ENCODE measurements around the gene PRELID3B. TPM values are rescaled to one million over a fixed set of nuclear protein-coding genes. Genes with fewer than 3 reads are reported as not detected.

The PRELID3B gene
- total RNA-seq, 1 experiment from 2014 or later = 83.4 TPM

- TF ChIP-seq CTCF (conservative IDR thresholded peaks at IDR 0.05; ENCODE audit: low read depth, low read length) = no peak
- no peak for TF ChIP-seq EZH2 (IDR thresholded peaks at IDR 0.05; ENCODE audit: borderline replicate concordance, low read depth, low read length, poor library complexity, severe bottlenecking)
- CTCF ChIA-PET = no interaction called here
- no peak for DNase-seq (ENCODE audit: low spot score)
- no peak overlapping the region for H3K27ac ChIP-seq (ENCODE audit: low read depth, low read length, poor library complexity, severe bottlenecking)
- peaks cover 38% of the 10 kb centered on the region for H3K27me3 ChIP-seq (replicated peaks; ENCODE audit: insufficient read depth, low read depth, low read length, poor library complexity)
- no TSS peak for BruUV-seq (replicated peaks)
- H3K9me3 ChIP-seq (ENCODE audit: low read depth, low read length, poor library complexity, severe bottlenecking) = no peaks in the 10 kb centered on the region
- no peaks in the 10 kb centered on the region for H3K36me3 ChIP-seq (ENCODE audit: insufficient read depth, low read length, poor library complexity, severe bottlenecking)
- no peak overlapping the region for H3K4me3 ChIP-seq (ENCODE audit: low read depth, low read length, poor library complexity, severe bottlenecking)
- H3K4me1 ChIP-seq (ENCODE audit: insufficient read depth, low read length, poor library complexity, severe bottlenecking) = no peaks in the 10 kb centered on the region
- intact Hi-C loops (cut with micrococcal nuclease; ENCODE audit: unreplicated experiment) = loop anchor here (10.0 kb wide), 1 partner anchor 209 kb away; no protein-coding TSS in a partner anchor
- POLR2A ChIA-PET (ENCODE audit: low non-redundant PET) = no interaction called here
These were observed 41.7 kb upstream of the PRELID3B start for GRCh38 chr20:59084041-59084850.

DNA sequence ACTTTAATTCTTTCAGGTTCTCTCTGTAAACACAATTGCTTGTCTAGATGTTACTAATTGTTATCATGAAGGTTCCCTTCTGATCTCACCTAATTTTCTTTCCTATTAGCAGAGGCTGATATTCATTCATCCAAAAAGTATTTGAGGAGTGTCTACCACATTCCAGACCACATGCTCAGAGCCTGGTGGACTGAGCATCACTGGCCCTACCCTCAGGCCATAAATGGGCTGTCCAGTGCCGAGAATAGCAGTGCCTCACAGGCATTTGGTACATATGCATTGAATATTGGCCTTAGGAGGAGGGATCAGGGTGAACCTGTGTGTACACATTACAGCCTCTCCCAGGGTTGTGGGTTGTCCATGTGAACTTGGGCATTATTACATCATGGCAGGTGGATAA, 40.4 kb upstream of the PRELID3B start:
- DNase-seq (ENCODE audit: low spot score) = no peak
- H3K27me3 ChIP-seq (replicated peaks; ENCODE audit: insufficient read depth, low read depth, low read length, poor library complexity) = peaks cover 39% of the 10 kb centered on the region
- no peak overlapping the region for H3K27ac ChIP-seq (ENCODE audit: low read depth, low read length, poor library complexity, severe bottlenecking)
- ChIA-PET POLR2A (ENCODE audit: low non-redundant PET) (no interaction called here), CTCF (no interaction called here)
- intact Hi-C loops (cut with micrococcal nuclease; ENCODE audit: unreplicated experiment) = loop anchor here (10.0 kb wide), 1 partner anchor 208 kb away; no protein-coding TSS in a partner anchor
- no peaks in the 10 kb centered on the region for H3K4me1 ChIP-seq (ENCODE audit: insufficient read depth, low read length, poor library complexity, severe bottlenecking)
- H3K4me3 ChIP-seq (ENCODE audit: low read depth, low read length, poor library complexity, severe bottlenecking) = no peak overlapping the region
- H3K36me3 ChIP-seq (ENCODE audit: insufficient read depth, low read length, poor library complexity, severe bottlenecking) = no peaks in the 10 kb centered on the region
- H3K9me3 ChIP-seq (ENCODE audit: low read depth, low read length, poor library complexity, severe bottlenecking) = no peaks in the 10 kb centered on the region
- TF ChIP-seq EZH2 (IDR thresholded peaks at IDR 0.05; ENCODE audit: borderline replicate concordance, low read depth, low read length, poor library complexity, severe bottlenecking) (no peak), CTCF (conservative IDR thresholded peaks at IDR 0.05; ENCODE audit: low read depth, low read length) (no peak)
- BruUV-seq (replicated peaks) = no TSS peak

DNA sequence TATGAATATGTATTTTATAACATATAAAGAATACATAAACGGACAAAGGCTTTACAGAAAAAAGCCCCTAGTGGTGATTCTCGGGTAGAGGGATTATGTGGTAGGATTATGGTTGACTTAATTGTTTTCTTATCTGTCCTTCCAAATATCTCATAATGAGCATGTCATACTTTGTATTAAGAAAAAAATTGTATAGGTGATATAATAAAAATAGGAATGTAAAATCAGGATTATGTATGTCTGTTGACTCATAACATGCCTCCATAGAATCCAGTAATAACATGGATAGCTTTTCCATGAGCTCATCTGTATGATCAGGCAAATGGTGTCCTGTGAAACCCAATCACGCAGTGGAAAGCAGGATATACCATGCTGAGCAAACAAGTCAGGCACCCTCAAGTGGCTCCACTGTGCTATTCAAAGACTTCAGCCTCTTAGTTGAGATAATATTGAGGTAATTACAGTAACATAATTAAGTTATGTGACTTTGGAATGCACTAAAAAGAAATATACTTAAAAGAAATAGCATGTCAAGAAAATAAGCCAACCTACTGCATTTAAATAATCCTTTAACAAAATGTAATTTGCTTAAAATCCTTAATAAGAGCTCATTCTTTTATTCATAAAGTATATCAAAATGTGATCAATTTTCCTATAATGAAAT, 39.6 kb upstream of the PRELID3B start:
- CTCF ChIA-PET = interaction anchor here (1.0 kb wide), 1 partner anchor 9 kb away, joined by 16 read pairs; no protein-coding TSS in a partner anchor
- intact Hi-C loops (cut with micrococcal nuclease; ENCODE audit: unreplicated experiment) = loop anchor here (10.0 kb wide), 1 partner anchor 207 kb away; no protein-coding TSS in a partner anchor
- BruUV-seq (replicated peaks) = no TSS peak

More for the DNA sequence above, 39.6 kb upstream of the PRELID3B start:
- no peaks in the 10 kb centered on the region for H3K36me3 ChIP-seq (ENCODE audit: insufficient read depth, low read length, poor library complexity, severe bottlenecking)
- TF ChIP-seq EZH2 (IDR thresholded peaks at IDR 0.05; ENCODE audit: borderline replicate concordance, low read depth, low read length, poor library complexity, severe bottlenecking) (no peak), CTCF (conservative IDR thresholded peaks at IDR 0.05; ENCODE audit: low read depth, low read length) (peak; percentile 60)
- no peak overlapping the region for H3K4me3 ChIP-seq (ENCODE audit: low read depth, low read length, poor library complexity, severe bottlenecking)
- no peak overlapping the region for H3K27ac ChIP-seq (ENCODE audit: low read depth, low read length, poor library complexity, severe bottlenecking)
- DNase-seq (ENCODE audit: low spot score) = peak; percentile 55
- H3K4me1 ChIP-seq (ENCODE audit: insufficient read depth, low read length, poor library complexity, severe bottlenecking) = no peaks in the 10 kb centered on the region
- POLR2A ChIA-PET (ENCODE audit: low non-redundant PET) = no interaction called here
- H3K9me3 ChIP-seq (ENCODE audit: low read depth, low read length, poor library complexity, severe bottlenecking) = no peaks in the 10 kb centered on the region
- peaks cover 42% of the 10 kb centered on the region for H3K27me3 ChIP-seq (replicated peaks; ENCODE audit: insufficient read depth, low read depth, low read length, poor library complexity)
